Adrenal gland (tissue), 12 donors: ENCODE results near the gene DNHD1. TPM values are rescaled to one million over a fixed set of nuclear protein-coding genes. Genes with fewer than 3 reads are reported as not detected.

Experiments
- DNase-seq, 7 donors: peaks; one replicate each; pipeline ENCODE4 v3.0.0-alpha.2; 2019 to 2020
- H3K27ac ChIP-seq, 5 donors: fragments of 200-600 bp; sonication (generic) in 4 of 5; 1 replicate in 3 of 5; 2 replicates in 2 of 5; pipeline versions ENCODE4 v1.5.1 to v1.8.0; 2016 to 2020; ENCODE audit warnings: mild to moderate bottlenecking in 1 of 5
- H3K27me3 ChIP-seq: fragments of 200-600 bp; 2 replicates; pipeline ENCODE4 v1.8.0; 2021
- H3K36me3 ChIP-seq, 2 donors: fragments of 200-600 bp; replicated peaks in 1 of 2; 1 replicate in 1 of 2; 2 replicates in 1 of 2; pipeline versions ENCODE4 v1.5.1 to v1.8.0; 2018 to 2022
- H3K4me1 ChIP-seq, 2 donors: fragments of 200-600 bp; replicated peaks in 1 of 2; 1 replicate in 1 of 2; 2 replicates in 1 of 2; pipeline versions ENCODE4 v1.5.1 to v1.8.0; 2018 to 2021
- H3K4me3 ChIP-seq, 4 donors: fragments of 200-600 bp; sonication (generic) in 3 of 4; one replicate each; pipeline ENCODE4 v1.5.1; 2016 to 2018
- H3K9me3 ChIP-seq, 3 donors: fragments of 200-600 bp; sonication (generic) in 1 of 3; replicated peaks in 1 of 3; 1 replicate in 2 of 3; 2 replicates in 1 of 3; pipeline versions ENCODE4 v1.5.1 to v1.8.0; 2016 to 2021
- POLR2A ChIP-seq, 2 donors: fragments of 450-650 bp; IDR thresholded peaks; one replicate each; pipeline ENCODE4 v1.6.1; 2017; ENCODE audit warnings: antibody characterized with exemption in 2 of 2, mild to moderate bottlenecking in 2 of 2, moderate library complexity in 1 of 2
- WGBS, 4 donors: extraction: QIAGEN DNeasy Blood & Tissue Kit in 2 of 4; methylation state at CpG; one replicate each; pipeline versions ENCODE4 v1.1.5 to v1.1.7; 2013 to 2017; 5-methylcytosine and 5-hydroxymethylcytosine counted together
- intact Hi-C, 2 donors: fragments of 100-400 bp; cut with DNase I; formaldehyde crosslinking; loops; one replicate each; pipeline versions ENCODE4 v1.14.1 to v1.15.0; 2022 to 2023
- polyA plus RNA-seq, 3 donors: library from polyadenylated mRNA; stranded (reverse); fragments of 200-250 nt in 2 of 3; fragments of 350-450 nt in 1 of 3; fragmentation: Illumina TruSeq in 1 of 3; extraction: RNeasy Lipid Tissue Mini Kit (QIAGEN cat#74804) in 1 of 3; gene quantifications; one replicate each; pipeline ENCODE4 v1.2.3, GENCODE V29; 2013 to 2014
- total RNA-seq, 9 donors: library from RNA; depleted of rRNA in 4 of 9; stranded (reverse); fragments of >200 nt in 4 of 9; fragments of 120-200 nt in 1 of 9; fragmentation: NEBNext Ultra II Directional in 1 of 9; extraction: Animal tissue kit (Norgen Biotek cat#: 25700) in 1 of 9; gene quantifications; one replicate each; pipeline versions ENCODE4 v1.1.0 to v1.2.4, GENCODE V29; 2013 to 2023
- TF ChIP-seq, protein P1 (sequence below), 6 experiments: fragments of 450-650 bp in 4 of 6; fragments of 200-600 bp in 2 of 6; sonication (generic) in 1 of 6; IDR thresholded peaks; 1 replicate in 5 of 6; 2 replicates in 1 of 6; pipeline versions ENCODE4 v1.5.1 to v1.8.0; 2016 to 2021; ENCODE audit warnings: antibody characterized with exemption in 6 of 6, mild to moderate bottlenecking in 2 of 6, moderate library complexity in 1 of 6
- donor health status: healthy with polysubstance abuse.
- donor health status: Bipolar disorder and iron deficiency.
- donor health status: DM: yes; HTN: yes; CAD: no.
- donor health status: DM: no; HTN: no; CAD: no.
- donor health status: DM: no; HTN: no; CAD: no.
- donor health status: DM: yes; HTN: yes; CAD: no.

Gene DNHD1
- total and polyA plus RNA-seq, 12 donors = 3.9 to 27.1 (median 9.9) TPM

GRCh38 chr11:6567371-6567745 is 70.3 kb downstream of the DNHD1 start:
- no peak for DNase-seq
- Histone ChIP-seq H3K36me3 (peaks cover 0 to 3% of the 10 kb centered on the region in 2 donors), H3K27ac (no peak overlapping the region), H3K4me3 (no peak overlapping the region), H3K4me1 (peaks cover 8 to 9% of the 10 kb centered on the region in 2 donors), H3K9me3 (no peaks in the 10 kb centered on the region), H3K27me3 (no peaks in the 10 kb centered on the region)
- TF ChIP-seq POLR2A (IDR thresholded peaks at IDR 0.05) = no peak
- TF ChIP-seq, protein P1, sequence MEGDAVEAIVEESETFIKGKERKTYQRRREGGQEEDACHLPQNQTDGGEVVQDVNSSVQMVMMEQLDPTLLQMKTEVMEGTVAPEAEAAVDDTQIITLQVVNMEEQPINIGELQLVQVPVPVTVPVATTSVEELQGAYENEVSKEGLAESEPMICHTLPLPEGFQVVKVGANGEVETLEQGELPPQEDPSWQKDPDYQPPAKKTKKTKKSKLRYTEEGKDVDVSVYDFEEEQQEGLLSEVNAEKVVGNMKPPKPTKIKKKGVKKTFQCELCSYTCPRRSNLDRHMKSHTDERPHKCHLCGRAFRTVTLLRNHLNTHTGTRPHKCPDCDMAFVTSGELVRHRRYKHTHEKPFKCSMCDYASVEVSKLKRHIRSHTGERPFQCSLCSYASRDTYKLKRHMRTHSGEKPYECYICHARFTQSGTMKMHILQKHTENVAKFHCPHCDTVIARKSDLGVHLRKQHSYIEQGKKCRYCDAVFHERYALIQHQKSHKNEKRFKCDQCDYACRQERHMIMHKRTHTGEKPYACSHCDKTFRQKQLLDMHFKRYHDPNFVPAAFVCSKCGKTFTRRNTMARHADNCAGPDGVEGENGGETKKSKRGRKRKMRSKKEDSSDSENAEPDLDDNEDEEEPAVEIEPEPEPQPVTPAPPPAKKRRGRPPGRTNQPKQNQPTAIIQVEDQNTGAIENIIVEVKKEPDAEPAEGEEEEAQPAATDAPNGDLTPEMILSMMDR (IDR thresholded peaks at IDR 0.05) = no peak
- 93 to 100% (median 98%) methylated on average over 2 to 7 of the region's 7 CpGs for WGBS, 4 donors
- intact Hi-C loops = no loop called here

GRCh38 chr11:6568191-6568918 is 71.3 kb downstream of the DNHD1 start:
- no peak for TF ChIP-seq POLR2A (IDR thresholded peaks at IDR 0.05)
- TF ChIP-seq, protein P1 (IDR thresholded peaks at IDR 0.05) = no peak
- intact Hi-C loops = no loop called here
- Histone ChIP-seq H3K9me3 (no peaks in the 10 kb centered on the region), H3K4me1 (peaks cover 8 to 10% of the 10 kb centered on the region in 2 donors), H3K27ac (no peak overlapping the region), H3K4me3 (no peak overlapping the region), H3K27me3 (no peaks in the 10 kb centered on the region), H3K36me3 (peaks cover 0 to 3% of the 10 kb centered on the region in 2 donors)
- DNase-seq = peak; percentile 74 to 91 (median 80)
- whole genome bisulfite sequencing, 4 donors = 49 to 79% (median 57%) methylated on average over 3 to 4 of the region's 4 CpGs

- WGBS, 4 donors = 87 to 97% (median 92%) methylated on average over 5 of the region's 5 CpGs
- intact Hi-C loops = no loop called here
These were observed 72.6 kb downstream of the DNHD1 start for GRCh38 chr11:6569706-6570105.

GRCh38 chr11:6570691-6571427 is 73.8 kb downstream of the DNHD1 start:
- peaks cover 8 to 10% of the 10 kb centered on the region in 2 donors for H3K4me1 ChIP-seq
- H3K36me3 ChIP-seq = peaks cover 0 to 3% of the 10 kb centered on the region in 2 donors
- DNase-seq = no peak
- no peaks in the 10 kb centered on the region for H3K27me3 ChIP-seq
- WGBS, 4 donors = 59 to 71% (median 66%) methylated on average over 19 to 62 of the region's 62 CpGs
- intact Hi-C loops = no loop called here
- no peak overlapping the region for H3K4me3 ChIP-seq
- no peak overlapping the region for H3K27ac ChIP-seq
- H3K9me3 ChIP-seq = no peaks in the 10 kb centered on the region
- TF ChIP-seq, protein P1 (IDR thresholded peaks at IDR 0.05) = no peak
- no peak for TF ChIP-seq POLR2A (IDR thresholded peaks at IDR 0.05)

More at GRCh38 chr11:6569706-6570105, 72.6 kb downstream of the DNHD1 start:
- H3K27me3 ChIP-seq = no peaks in the 10 kb centered on the region
- no peaks in the 10 kb centered on the region for H3K9me3 ChIP-seq
- DNase-seq = no peak
- H3K27ac ChIP-seq = no peak overlapping the region
- H3K4me1 ChIP-seq = peaks cover 8 to 10% of the 10 kb centered on the region in 2 donors
- no peak overlapping the region for H3K4me3 ChIP-seq
- peaks cover 0 to 3% of the 10 kb centered on the region in 2 donors for H3K36me3 ChIP-seq
- TF ChIP-seq POLR2A (IDR thresholded peaks at IDR 0.05) = no peak
- TF ChIP-seq, protein P1 (IDR thresholded peaks at IDR 0.05) = no peak
